Measurements from ENCODE around the gene ZNF827.
"Not testable (repeated sequence)": the region's sequence is repeated elsewhere in the genome, so short reads cannot be mapped to it uniquely, and the experiment has no call there.

The ZNF827 gene

GRCh38 chr4:145861336-145862318 is 77.0 kb downstream of the ZNF827 start:
- no peak for DNase-seq

- DNase-seq, result no peak
Measured at GRCh38 chr4:145860897-145861296, 77.7 kb downstream of the ZNF827 start.

- no peak for DNase-seq
Measured at GRCh38 chr4:145860446-145860845, 78.2 kb downstream of the ZNF827 start.

DNA sequence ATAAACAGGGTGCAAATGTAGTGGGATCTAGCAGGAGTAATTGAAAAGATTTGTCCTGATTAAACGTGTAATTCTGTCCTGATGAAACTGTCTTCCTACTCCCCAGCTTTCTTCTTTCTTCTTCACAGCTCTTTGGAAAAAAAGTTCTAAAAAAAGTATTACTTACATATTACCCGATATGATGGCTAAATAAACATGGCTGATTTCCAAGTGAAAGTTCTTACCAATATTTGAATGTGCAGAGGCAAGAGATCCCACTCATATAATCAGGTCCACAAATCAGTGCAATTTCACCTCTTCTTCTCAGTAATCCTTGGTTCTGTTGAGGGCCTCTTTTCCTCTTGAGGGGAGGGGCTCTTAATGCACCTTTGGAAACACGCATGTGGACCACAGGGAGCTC is 78.7 kb downstream of the ZNF827 start:
- DNase-seq, result no peak

DNA sequence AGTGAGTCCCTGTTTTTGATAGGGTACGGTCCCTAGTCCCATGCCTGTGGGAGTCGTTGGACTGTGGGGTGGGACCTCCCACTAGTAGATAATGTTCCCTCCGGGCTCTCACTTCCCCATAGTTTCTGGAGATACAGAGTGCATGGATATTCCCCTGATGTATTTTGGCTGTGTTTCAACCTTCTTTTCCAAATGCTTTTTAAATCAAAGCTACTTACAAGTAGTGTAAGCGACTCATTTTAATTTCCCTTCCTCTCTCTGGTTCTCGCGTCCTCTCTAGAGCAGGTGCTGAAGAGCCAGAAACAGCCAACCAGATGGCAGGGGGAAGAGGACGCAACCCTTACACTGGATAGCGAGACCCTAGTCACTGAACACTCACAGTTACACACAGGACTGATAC is 79.2 kb downstream of the ZNF827 start:
- DNase-seq, result no peak

- no peak for DNase-seq
Measured at GRCh38 chr4:145852256-145852839, 86.3 kb downstream of the ZNF827 start.

DNA sequence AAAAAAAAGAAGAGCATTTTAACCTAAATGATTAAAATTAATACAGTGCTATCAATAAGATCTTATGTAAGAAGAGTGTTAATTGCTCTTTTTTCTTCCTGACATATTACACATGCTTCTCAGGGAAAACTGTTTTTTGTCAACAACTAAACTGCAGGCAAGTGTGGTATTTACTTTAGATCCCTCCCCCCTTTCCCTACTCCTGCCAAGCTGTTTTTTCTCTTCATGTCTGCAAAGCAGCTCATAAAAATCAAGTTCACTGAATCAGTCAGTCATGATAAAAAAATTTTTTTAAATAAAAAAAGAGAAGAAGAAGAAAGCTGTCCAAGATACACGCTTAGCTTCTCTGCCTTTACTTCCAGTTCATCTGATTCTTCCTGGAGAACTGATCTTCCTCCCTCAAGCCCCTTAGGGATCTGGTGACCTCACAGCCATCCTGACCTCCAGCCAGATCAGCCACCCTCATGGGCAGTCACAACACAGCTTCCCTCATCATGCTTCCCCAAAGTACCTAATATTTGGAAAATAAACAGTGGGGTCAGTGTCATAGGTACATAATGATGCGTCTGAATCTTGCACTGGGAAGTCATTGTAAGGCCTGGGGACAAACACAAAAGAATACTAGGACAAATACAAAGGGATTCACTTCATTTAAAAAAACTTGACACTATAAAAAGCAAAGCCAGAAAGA is 87.0 kb downstream of the ZNF827 start:
- DNase-seq, result no peak

- no peak for DNase-seq
Measured at GRCh38 chr4:145847764-145848163, 90.9 kb downstream of the ZNF827 start.

GRCh38 chr4:145845118-145845517 is 93.5 kb downstream of the ZNF827 start:
- no peak for DNase-seq

DNA sequence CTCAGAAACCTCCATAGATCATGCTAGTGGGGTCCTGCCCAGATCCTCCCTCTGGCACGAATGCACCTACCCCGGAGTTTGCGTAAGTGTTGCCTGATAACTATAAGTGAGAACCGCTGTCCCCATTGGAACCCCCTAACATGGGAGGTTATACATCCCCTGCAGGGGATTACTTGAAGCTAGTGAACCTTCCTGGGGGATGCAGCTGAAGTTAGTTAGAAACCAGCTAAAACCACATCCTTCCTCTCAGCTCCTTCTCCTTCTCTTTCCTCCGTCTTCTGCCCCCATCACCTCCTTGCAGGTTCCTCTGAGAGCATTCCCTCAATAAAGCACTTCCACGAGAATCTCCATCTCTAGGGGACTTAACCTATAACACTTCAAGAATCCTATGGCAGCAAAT is 95.0 kb downstream of the ZNF827 start:
- DNase-seq, result no peak

DNA sequence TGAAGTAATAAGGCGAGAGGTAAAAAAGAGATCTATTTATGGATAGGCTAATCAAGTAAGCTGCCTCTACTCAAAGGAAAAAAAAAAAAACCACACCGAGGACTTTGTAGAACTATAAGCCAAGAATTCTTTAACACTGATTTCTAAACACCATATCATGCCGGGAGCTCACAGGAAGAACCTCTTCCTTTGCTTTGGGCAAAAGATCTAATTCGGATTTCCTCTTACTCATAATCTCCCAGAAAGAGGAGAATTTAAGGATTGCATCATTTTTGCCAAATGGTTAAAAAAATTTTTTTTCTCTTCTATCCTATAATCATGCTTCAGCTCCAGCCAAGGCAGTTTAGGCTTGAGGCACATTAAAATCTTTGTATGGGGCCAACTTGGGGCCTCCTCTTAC is 95.5 kb downstream of the ZNF827 start:
- no peak for DNase-seq

GRCh38 chr4:145842224-145842887 is 96.3 kb downstream of the ZNF827 start:
- DNase-seq, result no peak

GRCh38 chr4:145840801-145841200 is 97.8 kb downstream of the ZNF827 start:
- DNase-seq, result no peak

DNA sequence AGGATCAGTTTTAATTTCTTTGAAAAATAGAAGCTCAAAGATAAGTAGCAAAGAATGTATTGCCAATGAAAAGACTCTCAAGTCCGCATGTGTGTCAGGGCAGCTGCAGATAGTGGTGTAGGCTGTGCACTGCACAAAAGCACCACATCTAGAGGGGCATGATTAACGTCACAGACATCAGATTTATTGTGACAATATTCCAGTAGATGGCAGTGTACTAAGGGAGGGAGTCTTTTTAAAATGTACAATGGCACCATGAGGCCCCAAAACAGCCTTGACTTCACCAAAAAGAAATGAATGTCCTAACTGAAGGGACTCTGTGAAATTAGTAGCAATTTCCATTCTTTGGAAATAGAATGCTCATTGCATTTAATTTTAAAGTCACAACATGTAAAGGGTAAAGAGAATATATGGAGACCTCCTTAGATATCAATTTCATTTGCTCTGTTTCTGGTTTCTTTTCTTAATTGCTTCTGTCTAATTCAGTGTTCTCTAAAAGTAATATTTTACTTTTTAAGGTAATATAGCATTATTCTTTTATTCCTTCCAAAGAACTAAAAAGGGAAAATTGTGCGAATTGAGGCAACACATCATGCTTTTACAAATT is 98.4 kb downstream of the ZNF827 start:
- DNase-seq, result peak; percentile 7

DNA sequence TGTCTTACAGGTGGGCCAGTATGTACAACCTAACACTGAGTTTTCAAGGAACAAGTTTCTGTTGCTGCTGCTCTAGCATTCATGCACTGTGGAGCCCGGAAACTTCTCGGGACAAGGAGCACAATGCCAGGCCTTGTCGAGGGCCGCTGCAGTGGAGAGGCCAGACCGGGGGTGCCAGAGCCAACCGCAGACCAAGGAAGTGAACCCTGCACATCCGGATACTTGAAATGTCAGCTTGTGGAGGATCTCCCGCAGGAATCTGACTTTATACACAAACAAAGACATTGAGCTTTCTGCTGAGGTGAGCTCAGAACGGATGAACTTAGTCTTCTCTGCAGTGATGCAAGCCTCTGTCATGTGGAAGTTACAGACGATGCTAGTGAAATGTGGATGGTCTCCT is 99.5 kb downstream of the ZNF827 start:
- DNase-seq, result no peak

GRCh38 chr4:145832384-145832783 is 106.2 kb downstream of the ZNF827 start:
- DNase-seq, result not testable (repeated sequence)

GRCh38 chr4:145830699-145831098 is 107.9 kb downstream of the ZNF827 start:
- no peak for DNase-seq

- peak; percentile 24 for DNase-seq
Measured at GRCh38 chr4:145829629-145830395, 108.8 kb downstream of the ZNF827 start.

DNA sequence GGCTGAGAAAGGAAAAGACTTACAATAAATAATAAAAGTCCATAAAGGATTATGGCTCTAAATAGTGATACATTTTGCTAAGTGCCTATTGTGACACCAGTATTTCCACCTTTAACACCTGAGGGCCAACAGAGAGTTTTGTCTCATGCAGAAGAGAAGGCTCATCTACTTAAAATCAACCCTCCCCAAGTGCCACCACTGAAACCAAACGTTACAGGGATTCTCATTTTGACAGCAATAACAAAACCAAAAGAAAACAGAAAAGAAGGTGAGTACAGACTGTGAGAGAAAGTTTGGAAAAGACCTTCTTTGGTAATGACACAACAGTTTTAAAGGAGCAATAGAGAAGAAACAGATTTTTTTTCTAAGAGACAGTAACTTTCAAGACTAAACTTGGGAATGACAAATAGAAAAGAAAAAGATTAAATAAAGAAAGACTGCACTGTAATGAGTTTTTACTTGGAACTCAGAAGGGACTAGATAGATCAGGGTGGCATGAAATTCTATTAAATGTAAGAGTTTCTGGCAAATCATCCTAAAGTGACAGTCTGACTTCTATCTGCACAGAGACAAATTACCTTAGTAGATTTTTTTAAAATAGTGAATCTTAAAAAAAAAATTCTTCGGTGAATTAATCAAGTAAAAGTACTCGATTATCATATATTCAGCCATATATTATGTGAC is 109.7 kb downstream of the ZNF827 start:
- no peak for DNase-seq

- DNase-seq, result peak; percentile 7
Measured at GRCh38 chr4:145827885-145828284, 110.7 kb downstream of the ZNF827 start.

GRCh38 chr4:145825255-145825654 is 113.4 kb downstream of the ZNF827 start:
- DNase-seq, result no peak

Data from CD4-positive, alpha-beta T cell treated with Interleukin-6 for 4 hours (primary cell).